ENCODE data around the gene ZAR1L.

The ZAR1L gene

GRCh38 chr13:32254416-32254815, 60.7 kb downstream of the ZAR1L start:
- H3K79me2 ChIP-seq (ENCODE audit: control insufficient read depth, low read length): no peaks in the 10 kb centered on the region
- H3K9me3 ChIP-seq (ENCODE audit: control insufficient read depth, insufficient read depth, low read length): no peaks in the 10 kb centered on the region
- H3K4me1 ChIP-seq (ENCODE audit: control insufficient read depth, low read length): no peaks in the 10 kb centered on the region
- H3K36me3 ChIP-seq (ENCODE audit: control insufficient read depth, low read length): peaks cover 55% of the 10 kb centered on the region
- no peak overlapping the region for H3K27ac ChIP-seq (ENCODE audit: low read depth, low read length)
- H3K4me2 ChIP-seq (ENCODE audit: low read length): no peak overlapping the region
- no peaks in the 10 kb centered on the region for H3K9me2 ChIP-seq (replicated peaks; ENCODE audit: control insufficient read depth, low read length)
- no peaks in the 10 kb centered on the region for H4K20me1 ChIP-seq (ENCODE audit: control insufficient read depth, insufficient read depth, low read depth, low read length)
- no peaks in the 10 kb centered on the region for H3K27me3 ChIP-seq (ENCODE audit: control insufficient read depth, low read length)
- no peak for TF ChIP-seq EZH2phosphoT487 (IDR thresholded peaks at IDR 0.05; ENCODE audit: borderline replicate concordance, low read length)
- no peak for TF ChIP-seq CTCF (IDR thresholded peaks at IDR 0.05; ENCODE audit: low read depth, low read length, poor library complexity, severe bottlenecking)
- H3K4me3 ChIP-seq (ENCODE audit: low read length): no peak overlapping the region
- no peaks in the 10 kb centered on the region for H3F3A ChIP-seq (ENCODE audit: control insufficient read depth, insufficient read depth)

- H3K4me3 ChIP-seq (ENCODE audit: low read length): no peak overlapping the region
Observed at GRCh38 chr13:32253911-32254399, 61.2 kb downstream of the ZAR1L start.

More at GRCh38 chr13:32253911-32254399, 61.2 kb downstream of the ZAR1L start:
- H3K4me2 ChIP-seq (ENCODE audit: low read length): no peak overlapping the region
- H3K9me3 ChIP-seq (ENCODE audit: control insufficient read depth, insufficient read depth, low read length): no peaks in the 10 kb centered on the region
- TF ChIP-seq CTCF (IDR thresholded peaks at IDR 0.05; ENCODE audit: low read depth, low read length, poor library complexity, severe bottlenecking): no peak
- TF ChIP-seq EZH2phosphoT487 (IDR thresholded peaks at IDR 0.05; ENCODE audit: borderline replicate concordance, low read length): no peak
- H3K4me1 ChIP-seq (ENCODE audit: control insufficient read depth, low read length): no peaks in the 10 kb centered on the region
- peaks cover 55% of the 10 kb centered on the region for H3K36me3 ChIP-seq (ENCODE audit: control insufficient read depth, low read length)
- no peaks in the 10 kb centered on the region for H3F3A ChIP-seq (ENCODE audit: control insufficient read depth, insufficient read depth)
- H3K27ac ChIP-seq (ENCODE audit: low read depth, low read length): no peak overlapping the region
- H3K27me3 ChIP-seq (ENCODE audit: control insufficient read depth, low read length): no peaks in the 10 kb centered on the region
- no peaks in the 10 kb centered on the region for H3K79me2 ChIP-seq (ENCODE audit: control insufficient read depth, low read length)
- H4K20me1 ChIP-seq (ENCODE audit: control insufficient read depth, insufficient read depth, low read depth, low read length): no peaks in the 10 kb centered on the region
- no peaks in the 10 kb centered on the region for H3K9me2 ChIP-seq (replicated peaks; ENCODE audit: control insufficient read depth, low read length)
